BLaER1 (cell line): ENCODE results near the gene CA4.
"Not testable (repeated sequence)": the region's sequence is repeated elsewhere in the genome, so short reads cannot be mapped to it uniquely, and the experiment has no call there.

Experiments
- H3K27ac ChIP-seq: shearing (Covaris generic); formaldehyde crosslinking; 2 replicates; pipeline ENCODE4 v1.8.1; 2022
- H3K27me3 ChIP-seq: shearing (Covaris generic); formaldehyde crosslinking; 2 replicates; pipeline ENCODE4 v1.8.1; 2022
- H3K36me3 ChIP-seq: shearing (Covaris generic); formaldehyde crosslinking; 2 replicates; pipeline ENCODE4 v1.8.1; 2022
- H3K4me1 ChIP-seq: shearing (Covaris generic); formaldehyde crosslinking; 2 replicates; pipeline ENCODE4 v1.8.1; 2022
- H3K4me2 ChIP-seq: shearing (Covaris generic); formaldehyde crosslinking; 2 replicates; pipeline ENCODE4 v1.8.1; 2022
- H3K4me3 ChIP-seq: shearing (Covaris generic); formaldehyde crosslinking; 2 replicates; pipeline ENCODE4 v1.8.1; 2022
- H3K9ac ChIP-seq: shearing (Covaris generic); formaldehyde crosslinking; 2 replicates; pipeline ENCODE4 v1.8.1; 2022
- H3K9me3 ChIP-seq: shearing (Covaris generic); formaldehyde crosslinking; 2 replicates; pipeline ENCODE4 v1.8.1; 2022
- H4K20me1 ChIP-seq: shearing (Covaris generic); formaldehyde crosslinking; 2 replicates; pipeline ENCODE4 v1.8.1; 2022
- Cebpa-rat ChIP-seq: shearing (Covaris generic); IDR thresholded peaks from 2 replicates; pipeline ENCODE4 v1.8.1; 2022

The CA4 gene

DNA sequence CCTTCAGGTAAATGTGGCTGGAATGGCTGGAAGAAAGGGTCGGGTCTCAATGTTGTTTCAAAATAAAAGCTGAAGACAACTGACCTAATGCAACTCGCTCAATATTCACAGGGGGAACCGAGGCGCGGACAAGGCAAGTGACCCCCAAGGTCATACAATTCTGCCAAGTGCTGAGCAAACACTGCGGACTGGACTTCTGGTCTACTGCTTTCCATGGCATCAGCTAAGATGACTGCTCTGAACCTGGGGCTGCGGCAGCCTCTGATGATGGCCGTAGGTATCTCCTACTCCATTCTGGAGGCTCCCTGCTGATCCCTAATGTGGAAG is 21.9 kb downstream of the CA4 start:
- peaks cover 23% of the 10 kb centered on the region for H3K4me1 ChIP-seq
- TF ChIP-seq Cebpa-rat = no peak
- H3K9me3 ChIP-seq = no peaks in the 10 kb centered on the region
- H3K4me3 ChIP-seq = no peak overlapping the region
- H3K36me3 ChIP-seq = no peaks in the 10 kb centered on the region
- H4K20me1 ChIP-seq = no peaks in the 10 kb centered on the region
- no peaks in the 10 kb centered on the region for H3K27me3 ChIP-seq
- no peak overlapping the region for H3K27ac ChIP-seq
- H3K9ac ChIP-seq = no peak overlapping the region
- no peak overlapping the region for H3K4me2 ChIP-seq

- Histone ChIP-seq H3K4me1 (peaks cover 23% of the 10 kb centered on the region), H3K4me2 (no peak overlapping the region), H4K20me1 (no peaks in the 10 kb centered on the region), H3K4me3 (no peak overlapping the region), H3K9ac (no peak overlapping the region), H3K27ac (no peak overlapping the region), H3K27me3 (no peaks in the 10 kb centered on the region), H3K9me3 (no peaks in the 10 kb centered on the region), H3K36me3 (peaks cover 3% of the 10 kb centered on the region)
- no peak for TF ChIP-seq Cebpa-rat
Measured at GRCh38 chr17:60173304-60173819, 23.6 kb downstream of the CA4 start.

DNA sequence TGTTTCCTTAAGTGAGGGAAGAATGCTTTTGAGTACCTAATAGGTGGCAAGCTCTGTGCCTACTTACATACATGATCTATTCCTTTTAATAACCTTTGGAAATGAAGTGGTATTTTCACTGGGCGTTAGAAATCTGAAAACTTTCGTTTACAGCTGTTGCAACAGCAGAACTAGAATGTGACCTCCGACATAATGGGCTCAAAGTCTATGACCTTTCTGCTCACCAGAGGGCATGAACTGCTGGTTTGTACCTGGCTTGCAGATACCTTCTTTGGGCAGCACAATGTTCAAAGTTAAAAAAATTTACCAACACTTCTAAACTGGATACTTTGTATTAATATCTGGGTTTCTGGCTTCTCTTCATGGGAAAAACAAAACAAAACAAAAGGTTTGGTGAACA is 24.3 kb downstream of the CA4 start:
- no peak overlapping the region for H3K4me2 ChIP-seq
- no peak overlapping the region for H3K9ac ChIP-seq
- no peak for TF ChIP-seq Cebpa-rat
- no peaks in the 10 kb centered on the region for H4K20me1 ChIP-seq
- H3K4me3 ChIP-seq = no peak overlapping the region
- peaks cover 10% of the 10 kb centered on the region for H3K36me3 ChIP-seq
- peaks cover 23% of the 10 kb centered on the region for H3K4me1 ChIP-seq
- no peaks in the 10 kb centered on the region for H3K9me3 ChIP-seq
- H3K27ac ChIP-seq = no peak overlapping the region
- H3K27me3 ChIP-seq = no peaks in the 10 kb centered on the region

DNA sequence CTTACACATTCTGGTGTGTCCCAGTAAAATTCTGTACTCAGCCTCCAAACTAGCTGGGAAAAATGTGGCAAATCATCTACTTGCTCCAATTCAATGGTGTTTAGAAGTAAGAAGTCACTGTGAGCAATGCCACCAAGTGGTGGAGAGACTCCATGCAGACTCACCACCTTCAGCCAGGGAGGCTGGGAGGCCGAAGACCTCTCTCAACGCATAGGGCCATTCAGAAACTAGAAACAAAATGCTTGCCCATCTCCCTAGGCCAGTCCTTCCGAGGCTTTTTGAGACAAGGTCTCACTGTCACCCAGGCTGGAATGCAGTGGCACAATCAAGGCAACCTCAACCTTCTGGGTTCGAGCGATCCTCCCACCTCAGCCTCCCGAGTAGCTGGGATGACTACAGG is 25.0 kb downstream of the CA4 start:
- H4K20me1 ChIP-seq, H3K27ac ChIP-seq, H3K9ac ChIP-seq, H3K9me3 ChIP-seq, H3K4me3 ChIP-seq, H3K27me3 ChIP-seq, H3K4me2 ChIP-seq: not testable (repeated sequence)
- peaks cover 17% of the 10 kb centered on the region for H3K36me3 ChIP-seq
- H3K4me1 ChIP-seq = peaks cover 17% of the 10 kb centered on the region

- peaks cover 37% of the 10 kb centered on the region for H3K36me3 ChIP-seq
- not testable (repeated sequence) for H3K4me3 ChIP-seq, H3K9me3 ChIP-seq, H3K27ac ChIP-seq, H4K20me1 ChIP-seq, H3K9ac ChIP-seq, H3K27me3 ChIP-seq, H3K4me1 ChIP-seq, H3K4me2 ChIP-seq
Measured at GRCh38 chr17:60176763-60177162, 27.0 kb downstream of the CA4 start.

- not testable (repeated sequence) for H3K27me3 ChIP-seq, H3K27ac ChIP-seq, H3K4me1 ChIP-seq, H3K4me2 ChIP-seq, H3K9ac ChIP-seq, H3K9me3 ChIP-seq, H4K20me1 ChIP-seq, H3K4me3 ChIP-seq
- H3K36me3 ChIP-seq = peaks cover 48% of the 10 kb centered on the region
Measured at GRCh38 chr17:60178180-60178579, 28.4 kb downstream of the CA4 start.

DNA sequence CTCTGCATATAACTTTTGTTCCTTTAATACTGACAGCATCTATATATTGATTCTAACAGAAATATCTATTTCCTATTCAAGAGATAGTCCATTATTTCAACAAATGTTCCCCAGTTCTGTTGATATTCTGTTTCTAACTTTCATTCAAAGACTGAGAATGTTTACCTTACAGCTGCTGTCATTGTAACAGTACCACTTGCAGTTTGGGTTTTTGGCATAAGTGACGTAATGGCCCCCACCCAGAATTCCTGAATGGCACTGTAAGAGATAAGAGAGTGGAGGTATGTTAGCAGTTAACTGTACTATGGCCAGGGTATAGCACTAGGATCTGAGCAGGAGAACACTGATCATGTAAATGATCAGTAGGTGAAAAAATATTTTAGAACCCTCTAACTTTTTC is 30.6 kb downstream of the CA4 start:
- H4K20me1 ChIP-seq, H3K27ac ChIP-seq, H3K4me3 ChIP-seq, H3K27me3 ChIP-seq, H3K9ac ChIP-seq, H3K4me1 ChIP-seq, H3K9me3 ChIP-seq, H3K4me2 ChIP-seq: not testable (repeated sequence)
- peaks cover 67% of the 10 kb centered on the region for H3K36me3 ChIP-seq

- H3K27me3 ChIP-seq, H3K4me3 ChIP-seq, H4K20me1 ChIP-seq, H3K9me3 ChIP-seq: not testable (repeated sequence)
- Histone ChIP-seq H3K9ac (peak overlapping the region; percentile 61), H3K4me2 (peak overlapping the region; percentile 81), H3K4me1 (peaks cover 33% of the 10 kb centered on the region), H3K27ac (peak overlapping the region; percentile 69), H3K36me3 (peaks cover 62% of the 10 kb centered on the region)
Measured at GRCh38 chr17:60186372-60186771, 36.6 kb downstream of the CA4 start.

GRCh38 chr17:60186846-60187745 is 37.3 kb downstream of the CA4 start:
- not testable (repeated sequence) for H4K20me1 ChIP-seq, H3K4me3 ChIP-seq, H3K27me3 ChIP-seq, H3K9me3 ChIP-seq
- peaks cover 65% of the 10 kb centered on the region for H3K36me3 ChIP-seq
- H3K4me2 ChIP-seq = peak overlapping the region; percentile 81
- peaks cover 33% of the 10 kb centered on the region for H3K4me1 ChIP-seq
- peak overlapping the region; percentile 69 for H3K27ac ChIP-seq
- peak overlapping the region; percentile 61 for H3K9ac ChIP-seq

DNA sequence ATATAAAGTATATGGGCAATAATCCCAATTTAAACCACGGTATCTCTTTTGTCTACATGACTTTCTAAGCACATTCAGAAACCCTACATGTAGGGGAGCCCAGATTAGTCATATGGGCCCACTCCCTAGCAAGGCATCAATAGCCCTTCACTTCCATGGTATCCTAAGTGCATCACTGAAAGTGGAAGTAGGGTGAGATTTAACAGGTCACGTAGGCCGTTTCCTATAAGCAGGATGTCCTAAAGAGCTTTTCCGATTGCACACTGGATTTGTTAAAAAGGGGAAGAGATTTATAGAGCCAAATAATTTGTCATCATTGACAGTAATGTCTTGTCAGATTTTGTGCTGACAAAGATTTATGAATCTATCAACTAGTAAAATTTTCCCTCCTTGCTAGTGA is 39.0 kb downstream of the CA4 start:
- Histone ChIP-seq H3K27ac (no peak overlapping the region), H3K4me2 (no peak overlapping the region), H3K36me3 (peaks cover 65% of the 10 kb centered on the region), H3K9me3 (no peaks in the 10 kb centered on the region), H3K9ac (no peak overlapping the region), H4K20me1 (no peaks in the 10 kb centered on the region), H3K4me1 (peaks cover 33% of the 10 kb centered on the region), H3K4me3 (no peak overlapping the region), H3K27me3 (no peaks in the 10 kb centered on the region)
- no peak for TF ChIP-seq Cebpa-rat

DNA sequence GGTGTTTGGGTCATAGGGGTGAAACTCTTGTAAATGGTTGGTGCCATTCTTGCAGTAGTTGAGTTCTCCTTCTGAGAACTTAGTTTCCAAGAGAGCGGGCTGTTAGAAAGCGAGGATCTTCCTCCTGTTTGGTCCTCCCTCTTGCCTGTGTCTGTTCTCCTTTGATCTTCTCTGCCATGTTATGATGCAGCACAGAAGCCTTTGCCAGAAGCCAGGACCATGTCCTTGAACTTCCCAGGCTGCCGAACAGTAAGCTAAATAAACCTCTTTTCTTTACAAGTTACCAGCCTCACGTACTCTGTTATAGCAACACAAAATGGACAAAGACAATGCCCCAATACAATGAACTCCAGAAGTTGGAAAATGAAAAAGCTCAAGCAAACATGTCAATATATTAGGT is 40.3 kb downstream of the CA4 start:
- Histone ChIP-seq H3K4me1 (peaks cover 33% of the 10 kb centered on the region), H3K36me3 (peaks cover 63% of the 10 kb centered on the region)
- H4K20me1 ChIP-seq, H3K9me3 ChIP-seq, H3K9ac ChIP-seq, H3K4me3 ChIP-seq, H3K4me2 ChIP-seq, H3K27me3 ChIP-seq, H3K27ac ChIP-seq: not testable (repeated sequence)

DNA sequence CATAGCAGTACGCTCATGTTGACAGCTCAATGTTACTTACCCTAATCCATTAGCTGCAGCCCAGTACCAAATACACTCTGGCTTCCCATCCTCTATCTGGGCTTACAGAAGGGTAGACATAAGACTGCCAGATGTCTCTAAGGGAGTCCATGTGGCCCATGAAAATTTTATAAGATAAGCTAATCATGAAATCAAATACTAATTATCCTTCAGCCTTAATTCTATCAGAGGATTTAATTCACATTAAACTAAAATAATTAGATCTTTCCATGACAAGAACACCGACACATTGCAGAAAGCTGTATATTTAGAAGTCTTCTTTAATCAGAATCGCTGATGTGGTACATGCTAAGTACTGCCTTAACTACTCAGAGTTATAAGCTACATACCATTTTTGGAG is 43.3 kb downstream of the CA4 start:
- H3K4me1 ChIP-seq, H3K9ac ChIP-seq, H3K4me2 ChIP-seq, H3K27ac ChIP-seq, H3K4me3 ChIP-seq, H4K20me1 ChIP-seq, H3K27me3 ChIP-seq, H3K9me3 ChIP-seq: not testable (repeated sequence)
- H3K36me3 ChIP-seq = peaks cover 79% of the 10 kb centered on the region
